ENCODE measurements around the gene CHADL.

Gene CHADL

GRCh38 chr22:41237036-41237706, 3.6 kb downstream of the CHADL start:
- no peak overlapping the region for H3K27ac Mint-ChIP-seq (ENCODE audit: low read depth)
- DNase-seq (ENCODE audit: low spot score in 2 of 2) (no peak), ATAC-seq (replicated peaks; ENCODE audit: extremely low read depth, poor library complexity, severe bottlenecking) (no peak)

GRCh38 chr22:41234815-41235695, 5.7 kb downstream of the CHADL start:
- no peak overlapping the region for H3K27ac Mint-ChIP-seq (ENCODE audit: low read depth)
- no peaks in the 10 kb centered on the region for H3K27me3 Mint-ChIP-seq
- peaks cover 8% of the 10 kb centered on the region for H3K36me3 Mint-ChIP-seq (ENCODE audit: insufficient read depth)
- peaks cover 15% of the 10 kb centered on the region for H3K4me1 Mint-ChIP-seq
- no peak overlapping the region for H3K4me3 Mint-ChIP-seq
- ATAC-seq (replicated peaks; ENCODE audit: extremely low read depth, poor library complexity, severe bottlenecking) (no peak), DNase-seq (ENCODE audit: low spot score in 2 of 2) (no peak)
- no peaks in the 10 kb centered on the region for H3K9me3 Mint-ChIP-seq

More at GRCh38 chr22:41237036-41237706, 3.6 kb downstream of the CHADL start:
- no peaks in the 10 kb centered on the region for H3K27me3 Mint-ChIP-seq
- H3K36me3 Mint-ChIP-seq (ENCODE audit: insufficient read depth): peaks cover 5% of the 10 kb centered on the region
- no peaks in the 10 kb centered on the region for H3K9me3 Mint-ChIP-seq
- H3K4me1 Mint-ChIP-seq: peaks cover 11% of the 10 kb centered on the region
- peak overlapping the region; percentile 71 for H3K4me3 Mint-ChIP-seq

- H3K9me3 Mint-ChIP-seq: no peaks in the 10 kb centered on the region
- no peak overlapping the region for H3K27ac Mint-ChIP-seq (ENCODE audit: low read depth)
- peaks cover 12% of the 10 kb centered on the region for H3K36me3 Mint-ChIP-seq (ENCODE audit: insufficient read depth)
- no peak overlapping the region for H3K4me3 Mint-ChIP-seq
- no peaks in the 10 kb centered on the region for H3K27me3 Mint-ChIP-seq
- peaks cover 5% of the 10 kb centered on the region for H3K4me1 Mint-ChIP-seq
- DNase-seq (ENCODE audit: low spot score in 2 of 2) (no peak), ATAC-seq (replicated peaks; ENCODE audit: extremely low read depth, poor library complexity, severe bottlenecking) (no peak)
These were observed 9.4 kb downstream of the CHADL start for GRCh38 chr22:41231369-41231768.

- no peak overlapping the region for H3K27ac Mint-ChIP-seq (ENCODE audit: low read depth)
- H3K36me3 Mint-ChIP-seq (ENCODE audit: insufficient read depth): peaks cover 12% of the 10 kb centered on the region
- no peak for ATAC-seq (replicated peaks; ENCODE audit: extremely low read depth, poor library complexity, severe bottlenecking)
- no peak overlapping the region for H3K4me3 Mint-ChIP-seq
- H3K27me3 Mint-ChIP-seq: no peaks in the 10 kb centered on the region
- DNase-seq (ENCODE audit: low spot score in 2 of 2): no peak
- peaks cover 5% of the 10 kb centered on the region for H3K4me1 Mint-ChIP-seq
- no peaks in the 10 kb centered on the region for H3K9me3 Mint-ChIP-seq
These were observed 10.3 kb downstream of the CHADL start for GRCh38 chr22:41230401-41230785.

GRCh38 chr22:41229730-41230400, 10.9 kb downstream of the CHADL start:
- no peaks in the 10 kb centered on the region for H3K9me3 Mint-ChIP-seq
- DNase-seq (ENCODE audit: low spot score in 2 of 2) (no peak), ATAC-seq (replicated peaks; ENCODE audit: extremely low read depth, poor library complexity, severe bottlenecking) (no peak)
- H3K27me3 Mint-ChIP-seq: no peaks in the 10 kb centered on the region
- peaks cover 5% of the 10 kb centered on the region for H3K4me1 Mint-ChIP-seq
- H3K4me3 Mint-ChIP-seq: no peak overlapping the region
- H3K36me3 Mint-ChIP-seq (ENCODE audit: insufficient read depth): peaks cover 12% of the 10 kb centered on the region
- H3K27ac Mint-ChIP-seq (ENCODE audit: low read depth): no peak overlapping the region

- Mint-ChIP-seq H3K27ac (ENCODE audit: low read depth) (no peak overlapping the region), H3K36me3 (ENCODE audit: insufficient read depth) (peaks cover 14% of the 10 kb centered on the region), H3K4me3 (no peak overlapping the region), H3K27me3 (no peaks in the 10 kb centered on the region), H3K9me3 (no peaks in the 10 kb centered on the region), H3K4me1 (peaks cover 5% of the 10 kb centered on the region)
- DNase-seq (ENCODE audit: low spot score in 2 of 2) (no peak), ATAC-seq (replicated peaks; ENCODE audit: extremely low read depth, poor library complexity, severe bottlenecking) (no peak)
These were observed 11.5 kb downstream of the CHADL start for GRCh38 chr22:41229215-41229614.

GRCh38 chr22:41226723-41227655, 13.7 kb downstream of the CHADL start:
- H3K4me1 Mint-ChIP-seq: peaks cover 5% of the 10 kb centered on the region
- H3K9me3 Mint-ChIP-seq: no peaks in the 10 kb centered on the region
- H3K27me3 Mint-ChIP-seq: no peaks in the 10 kb centered on the region
- ATAC-seq (replicated peaks; ENCODE audit: extremely low read depth, poor library complexity, severe bottlenecking) (no peak), DNase-seq (ENCODE audit: low spot score in 2 of 2) (no peak)
- H3K4me3 Mint-ChIP-seq: no peak overlapping the region
- peaks cover 17% of the 10 kb centered on the region for H3K36me3 Mint-ChIP-seq (ENCODE audit: insufficient read depth)
- no peak overlapping the region for H3K27ac Mint-ChIP-seq (ENCODE audit: low read depth)

GRCh38 chr22:41223535-41223934, 17.2 kb downstream of the CHADL start:
- DNase-seq (ENCODE audit: low spot score in 2 of 2) (no peak), ATAC-seq (replicated peaks; ENCODE audit: extremely low read depth, poor library complexity, severe bottlenecking) (no peak)
- H3K9me3 Mint-ChIP-seq: no peaks in the 10 kb centered on the region
- H3K27ac Mint-ChIP-seq (ENCODE audit: low read depth): no peak overlapping the region
- H3K4me1 Mint-ChIP-seq: no peaks in the 10 kb centered on the region
- peaks cover 31% of the 10 kb centered on the region for H3K36me3 Mint-ChIP-seq (ENCODE audit: insufficient read depth)
- no peak overlapping the region for H3K4me3 Mint-ChIP-seq
- no peaks in the 10 kb centered on the region for H3K27me3 Mint-ChIP-seq

- peaks cover under 1% of the 10 kb centered on the region for H3K4me1 Mint-ChIP-seq
- peaks cover 31% of the 10 kb centered on the region for H3K36me3 Mint-ChIP-seq (ENCODE audit: insufficient read depth)
- H3K4me3 Mint-ChIP-seq: no peak overlapping the region
- H3K27me3 Mint-ChIP-seq: no peaks in the 10 kb centered on the region
- H3K9me3 Mint-ChIP-seq: no peaks in the 10 kb centered on the region
- DNase-seq (ENCODE audit: low spot score in 2 of 2): no peak
- H3K27ac Mint-ChIP-seq (ENCODE audit: low read depth): peak overlapping the region; percentile 74
- no peak for ATAC-seq (replicated peaks; ENCODE audit: extremely low read depth, poor library complexity, severe bottlenecking)
These were observed 17.8 kb downstream of the CHADL start for GRCh38 chr22:41222846-41223507.

- ATAC-seq (replicated peaks; ENCODE audit: extremely low read depth, poor library complexity, severe bottlenecking) (peak; percentile 64), DNase-seq (ENCODE audit: low spot score in 2 of 2) (no peak)
- no peak overlapping the region for H3K4me3 Mint-ChIP-seq
- H3K36me3 Mint-ChIP-seq (ENCODE audit: insufficient read depth): peaks cover 39% of the 10 kb centered on the region
- no peaks in the 10 kb centered on the region for H3K27me3 Mint-ChIP-seq
- peaks cover 10% of the 10 kb centered on the region for H3K4me1 Mint-ChIP-seq
- no peaks in the 10 kb centered on the region for H3K9me3 Mint-ChIP-seq
- H3K27ac Mint-ChIP-seq (ENCODE audit: low read depth): peak overlapping the region; percentile 47
These were observed 23.1 kb downstream of the CHADL start for GRCh38 chr22:41217553-41218157.

GRCh38 chr22:41216984-41217383, 23.7 kb downstream of the CHADL start:
- Mint-ChIP-seq H3K36me3 (ENCODE audit: insufficient read depth) (peaks cover 41% of the 10 kb centered on the region), H3K9me3 (no peaks in the 10 kb centered on the region), H3K4me3 (no peak overlapping the region), H3K4me1 (peaks cover 10% of the 10 kb centered on the region), H3K27me3 (no peaks in the 10 kb centered on the region), H3K27ac (ENCODE audit: low read depth) (peak overlapping the region; percentile 47)
- DNase-seq (ENCODE audit: low spot score in 2 of 2) (no peak), ATAC-seq (replicated peaks; ENCODE audit: extremely low read depth, poor library complexity, severe bottlenecking) (no peak)
